Transverse colon (tissue), 4 donors: Measurements from ENCODE around the gene PDGFC. TPM values are rescaled to one million over a fixed set of nuclear protein-coding genes. Genes with fewer than 3 reads are reported as not detected.

Source experiments
- DNase-seq: peaks from one replicate; pipeline ENCODE4 v3.0.0-alpha.2; 2019
- H3K27ac ChIP-seq, 4 donors: fragments of 200-600 bp; sonication (generic); 2 replicates each; pipeline ENCODE4 v1.5.1; 2016 to 2018; ENCODE audit warnings: inconsistent platforms in 4 of 4
- H3K27me3 ChIP-seq: fragments of 200-600 bp; sonication (generic); 2 replicates; pipeline ENCODE4 v1.5.1; 2017; ENCODE audit warnings: inconsistent platforms
- H3K36me3 ChIP-seq, 4 donors: fragments of 200-600 bp; sonication (generic); 2 replicates each; pipeline ENCODE4 v1.5.1; 2017 to 2019; ENCODE audit warnings: inconsistent platforms in 4 of 4
- H3K4me1 ChIP-seq, 4 donors: fragments of 200-600 bp; sonication (generic); 2 replicates each; pipeline ENCODE4 v1.5.1; 2017 to 2020; ENCODE audit warnings: inconsistent platforms in 4 of 4
- H3K4me3 ChIP-seq, 4 donors: fragments of 200-600 bp; sonication (generic); 1 replicate in 1 of 4; 2 replicates in 3 of 4; pipeline versions ENCODE4 v1.5.1 to v1.6.1; 2017 to 2019; ENCODE audit warnings: inconsistent platforms in 4 of 4
- H3K9me3 ChIP-seq, 2 donors: fragments of 200-600 bp; sonication (generic); 2 replicates each; pipeline ENCODE4 v1.5.1; 2017 to 2019; ENCODE audit warnings: inconsistent platforms in 2 of 2
- EP300 ChIP-seq: sonication (generic); formaldehyde crosslinking; IDR thresholded peaks from one replicate; pipeline ENCODE4 v1.6.1; 2017; ENCODE audit warnings: antibody characterized with exemption, low read depth
- POLR2A ChIP-seq: fragments of 450-650 bp; IDR thresholded peaks from one replicate; pipeline ENCODE4 v1.6.1; 2016; ENCODE audit warnings: antibody characterized with exemption, mild to moderate bottlenecking, moderate library complexity
- POLR2AphosphoS5 ChIP-seq, 3 donors: sonication (generic); formaldehyde crosslinking; IDR thresholded peaks; one replicate each; pipeline ENCODE4 v1.6.1; 2016; ENCODE audit warnings: antibody characterized with exemption in 3 of 3
- WGBS, 2 donors: methylation state at CpG; one replicate each; pipeline ENCODE4 v1.1.5; 2018; ENCODE audit warnings: low coverage in 1 of 2; 5-methylcytosine and 5-hydroxymethylcytosine counted together
- in situ Hi-C, 4 donors: fragments of 200-750 bp; cut with MboI; loops; one replicate each; pipeline versions ENCODE4 v1.15.0 to v1.15.1; 2017; ENCODE audit warnings: low sequenced_read_pairs in 3 of 4, low pct_ligation_motif_present in 1 of 4, low pct_unique_long_range_greater_than_20kb in 1 of 4
- intact Hi-C: fragments of 100-400 bp; cut with DNase I; formaldehyde crosslinking; loops from one replicate; pipeline ENCODE4 v1.15.1; 2023; ENCODE audit warnings: low total_unique reads
- small RNA-seq, 4 donors: library from RNA; depleted of rRNA; stranded (forward); fragments of <200 nt; gene quantifications; one replicate each; pipeline ENCODE3, GENCODE V24; 2016
- total RNA-seq, 4 donors: library from RNA; depleted of rRNA; stranded (reverse); fragments of >200 nt; gene quantifications; one replicate each; pipeline ENCODE4 v1.1.0, GENCODE V29; 2016
- TF ChIP-seq, protein P1 (sequence below), 5 experiments: fragments of 200-600 bp in 3 of 5; fragments of 450-650 bp in 2 of 5; sonication (generic) in 3 of 5; IDR thresholded peaks; 1 replicate in 2 of 5; 2 replicates in 3 of 5; pipeline ENCODE4 v1.5.1; 2016 to 2017; ENCODE audit warnings: antibody characterized with exemption in 5 of 5, inconsistent platforms in 3 of 5, mild to moderate bottlenecking in 2 of 5, moderate library complexity in 1 of 5

PDGFC gene
- total RNA-seq, 4 donors from 2014 or later: 0.40 to 20.6 (median 7.5) TPM

DNA sequence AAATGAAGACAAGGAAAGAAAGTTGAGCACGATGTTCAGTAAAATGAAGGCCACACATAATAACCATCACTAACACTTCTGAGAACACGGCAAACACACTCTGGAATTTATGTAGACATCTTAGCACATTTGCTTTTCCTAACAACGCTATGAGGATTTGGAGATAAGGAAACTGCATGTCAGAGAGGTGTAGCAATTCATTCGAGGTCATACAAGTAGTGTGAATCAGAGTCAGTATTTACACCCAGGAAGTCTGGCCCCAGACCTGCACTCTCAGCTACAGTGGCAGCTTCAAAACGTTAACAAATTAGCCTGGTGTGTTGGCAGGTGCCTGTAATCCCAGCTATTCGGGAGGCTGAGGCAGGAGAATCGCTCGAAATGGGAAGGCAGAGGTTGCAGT lies 253.4 kb downstream of the PDGFC start:
- no peak for DNase-seq
- H3K27ac ChIP-seq: no peak overlapping the region
- no peaks in the 10 kb centered on the region for H3K9me3 ChIP-seq
- H3K36me3 ChIP-seq: no peaks in the 10 kb centered on the region
- no peak overlapping the region for H3K4me3 ChIP-seq
- intact Hi-C loops (no loop called here), in situ Hi-C loops (no loop called here)
- WGBS, 2 donors: 58 to 65% methylated on average over 8 of the region's 8 CpGs
- no peaks in the 10 kb centered on the region for H3K27me3 ChIP-seq
- no peaks in the 10 kb centered on the region for H3K4me1 ChIP-seq
- TF ChIP-seq, protein P1, sequence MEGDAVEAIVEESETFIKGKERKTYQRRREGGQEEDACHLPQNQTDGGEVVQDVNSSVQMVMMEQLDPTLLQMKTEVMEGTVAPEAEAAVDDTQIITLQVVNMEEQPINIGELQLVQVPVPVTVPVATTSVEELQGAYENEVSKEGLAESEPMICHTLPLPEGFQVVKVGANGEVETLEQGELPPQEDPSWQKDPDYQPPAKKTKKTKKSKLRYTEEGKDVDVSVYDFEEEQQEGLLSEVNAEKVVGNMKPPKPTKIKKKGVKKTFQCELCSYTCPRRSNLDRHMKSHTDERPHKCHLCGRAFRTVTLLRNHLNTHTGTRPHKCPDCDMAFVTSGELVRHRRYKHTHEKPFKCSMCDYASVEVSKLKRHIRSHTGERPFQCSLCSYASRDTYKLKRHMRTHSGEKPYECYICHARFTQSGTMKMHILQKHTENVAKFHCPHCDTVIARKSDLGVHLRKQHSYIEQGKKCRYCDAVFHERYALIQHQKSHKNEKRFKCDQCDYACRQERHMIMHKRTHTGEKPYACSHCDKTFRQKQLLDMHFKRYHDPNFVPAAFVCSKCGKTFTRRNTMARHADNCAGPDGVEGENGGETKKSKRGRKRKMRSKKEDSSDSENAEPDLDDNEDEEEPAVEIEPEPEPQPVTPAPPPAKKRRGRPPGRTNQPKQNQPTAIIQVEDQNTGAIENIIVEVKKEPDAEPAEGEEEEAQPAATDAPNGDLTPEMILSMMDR (IDR thresholded peaks at IDR 0.05): no peak
- TF ChIP-seq POLR2A (no peak), EP300 (no peak), POLR2AphosphoS5 (IDR thresholded peaks at IDR 0.05) (no peak)

DNA sequence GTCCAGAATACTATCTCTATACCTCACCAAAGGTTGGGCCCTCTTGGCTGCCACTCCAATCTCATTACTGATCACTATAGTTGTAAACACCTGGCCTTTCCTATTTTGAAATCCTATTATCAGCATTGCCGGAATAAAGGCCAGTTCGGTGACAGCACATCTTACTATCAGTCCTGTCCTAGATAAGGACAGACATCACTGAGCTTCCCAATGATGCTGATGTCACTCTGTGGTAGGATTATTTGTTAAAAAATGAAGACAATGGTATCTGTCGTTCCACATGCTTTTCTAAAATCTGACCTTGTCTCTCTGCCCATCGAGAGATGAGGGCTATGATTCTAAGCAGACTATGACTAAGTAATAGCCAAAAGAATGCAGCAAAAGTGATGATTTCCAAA lies 260.4 kb downstream of the PDGFC start:
- Histone ChIP-seq H3K4me1 (no peaks in the 10 kb centered on the region), H3K9me3 (no peaks in the 10 kb centered on the region), H3K27me3 (no peaks in the 10 kb centered on the region), H3K36me3 (no peaks in the 10 kb centered on the region), H3K4me3 (no peak overlapping the region), H3K27ac (no peak overlapping the region)
- no peak for DNase-seq
- in situ Hi-C loops: no loop called here
- TF ChIP-seq POLR2AphosphoS5 (IDR thresholded peaks at IDR 0.05): no peak
- no peak for TF ChIP-seq EP300
- TF ChIP-seq, protein P1 (IDR thresholded peaks at IDR 0.05): no peak
- TF ChIP-seq POLR2A: no peak
- WGBS, 2 donors: 86 to 97% methylated on average over 4 of the region's 4 CpGs
- intact Hi-C loops: no loop called here

Small RNAs within 50 kb of the gene (small RNA-seq; reads per million reads assigned to genes)
- gene AC092608.2: 0 reads per million in 4 donors

Other genes with a start within 250 kb of the PDGFC start
- 1 to 10 TPM in 3 of 4 donors, not detected in 1; 1.1 to 2.9 (median 1.6) TPM for gene GLRB, start 104.4 kb upstream of the PDGFC start, total RNA-seq
- 10 to 100 TPM in 1 of 4 donors, under 1 TPM in 1, not detected in 2; 0.14 to 10.1 TPM for gene GRIA2, start 248.9 kb upstream of the PDGFC start, total RNA-seq